ENCODE data around the gene FAM170B. TPM values are rescaled to one million over a fixed set of nuclear protein-coding genes. Genes with fewer than 3 reads are reported as not detected.

The FAM170B gene
- total and polyA plus RNA-seq, 2 experiments from 2014 or later, result not detected

- no peaks in the 10 kb centered on the region for H3K27me3 ChIP-seq (ENCODE audit: insufficient read depth)
- no peaks in the 10 kb centered on the region for H3K79me2 ChIP-seq (replicated peaks; ENCODE audit: insufficient read depth)
- ATAC-seq (no peak), DNase-seq (ENCODE audit: low spot score) (no peak)
- H3K4me1 Mint-ChIP-seq, result peaks cover 6% of the 10 kb centered on the region
- no peak overlapping the region for H3K4me3 Mint-ChIP-seq
- H3K36me3 Mint-ChIP-seq (ENCODE audit: low read depth), result peaks cover 2% of the 10 kb centered on the region; the same call in 2 of the 3 replicates
- H3K27ac Mint-ChIP-seq, result no peak overlapping the region
- TF ChIP-seq CREB1 (CRISPR knock-in tag; IDR thresholded peaks at IDR 0.05; ENCODE audit: low read depth) (no peak), ETS1 (IDR thresholded peaks at IDR 0.05) (no peak), REST (IDR thresholded peaks at IDR 0.05; ENCODE audit: unreplicated experiment) (no peak), EZH2 (IDR thresholded peaks at IDR 0.05; ENCODE audit: low read depth, unreplicated experiment) (no peak), STAT1 (IDR thresholded peaks at IDR 0.05; ENCODE audit: unreplicated experiment) (no peak), NANOG (IDR thresholded peaks at IDR 0.05; ENCODE audit: borderline replicate concordance) (no peak), EZH2phosphoT487 (IDR thresholded peaks at IDR 0.05; ENCODE audit: unreplicated experiment) (no peak)
- H3K36me3 ChIP-seq (ENCODE audit: insufficient read depth), result no peaks in the 10 kb centered on the region
- no peak overlapping the region for H3K4me3 ChIP-seq
- no peak overlapping the region for H2AFZ ChIP-seq
- H3K9me2 ChIP-seq (ENCODE audit: insufficient read depth), result peaks cover 6% of the 10 kb centered on the region; the same call in 1 of the 2 replicates
- peaks cover 2% of the 10 kb centered on the region for H3K27me3 Mint-ChIP-seq (ENCODE audit: insufficient read depth, low read depth, poor library complexity)
- H3K4me2 ChIP-seq, result no peak overlapping the region
- no peaks in the 10 kb centered on the region for H3K4me1 ChIP-seq (ENCODE audit: insufficient read depth)
- no peaks in the 10 kb centered on the region for H3F3A ChIP-seq (replicated peaks; ENCODE audit: low read depth)
- H3K27ac ChIP-seq (ENCODE audit: low read depth), result no peak overlapping the region
- no peaks in the 10 kb centered on the region for H4K20me1 ChIP-seq (replicated peaks; ENCODE audit: insufficient read depth)
- H3K9me3 Mint-ChIP-seq, result peaks cover 2% of the 10 kb centered on the region; the same call in 1 of the 3 replicates
Observed at GRCh38 chr10:49135575-49136313, 1.9 kb upstream of the FAM170B start.

GRCh38 chr10:49134327-49134726, 506 bp upstream of the FAM170B start:
- H3K4me3 Mint-ChIP-seq, result no peak overlapping the region
- no peak for TF ChIP-seq EZH2 (IDR thresholded peaks at IDR 0.05; ENCODE audit: low read depth, unreplicated experiment)
- no peak for TF ChIP-seq CTCF (conservative IDR thresholded peaks at IDR 0.05; ENCODE audit: low read depth in 2 of 2)
- TF ChIP-seq ZNF114 (CRISPR knock-in tag; IDR thresholded peaks at IDR 0.05), result no peak
- TF ChIP-seq POLR2AphosphoS5 (IDR thresholded peaks at IDR 0.05; ENCODE audit: low read depth), result no peak
- TF ChIP-seq ETS1 (IDR thresholded peaks at IDR 0.05), result no peak
- TF ChIP-seq JUNB (IDR thresholded peaks at IDR 0.05; ENCODE audit: unreplicated experiment), result no peak
- TF ChIP-seq CREB1 (CRISPR knock-in tag; IDR thresholded peaks at IDR 0.05; ENCODE audit: low read depth), result no peak
- no peak for TF ChIP-seq STAT1 (IDR thresholded peaks at IDR 0.05; ENCODE audit: unreplicated experiment)
- TF ChIP-seq REST (IDR thresholded peaks at IDR 0.05; ENCODE audit: unreplicated experiment), result no peak

More at GRCh38 chr10:49134327-49134726, 506 bp upstream of the FAM170B start:
- no peaks in the 10 kb centered on the region for H4K20me1 ChIP-seq (replicated peaks; ENCODE audit: insufficient read depth)
- no peaks in the 10 kb centered on the region for H3K27me3 ChIP-seq (ENCODE audit: insufficient read depth)
- Mint-ChIP-seq H3K9me3 (peaks cover 2% of the 10 kb centered on the region; the same call in 1 of the 3 replicates), H3K27ac (no peak overlapping the region; the same call in 1 of the 2 replicates), H3K27me3 (ENCODE audit: insufficient read depth, low read depth, poor library complexity) (peaks cover 4% of the 10 kb centered on the region), H3K36me3 (ENCODE audit: low read depth) (peaks cover 2% of the 10 kb centered on the region; the same call in 1 of the 3 replicates), H3K4me1 (peaks cover 2% of the 10 kb centered on the region)
- H3K4me2 ChIP-seq, result no peak overlapping the region
- no peaks in the 10 kb centered on the region for H3K36me3 ChIP-seq (ENCODE audit: insufficient read depth)
- no peak overlapping the region for H2AFZ ChIP-seq
- no peak overlapping the region for H3K4me3 ChIP-seq
- H3F3A ChIP-seq (replicated peaks; ENCODE audit: low read depth), result no peaks in the 10 kb centered on the region
- no peak overlapping the region for H3K27ac ChIP-seq (ENCODE audit: low read depth)
- no peaks in the 10 kb centered on the region for H3K4me1 ChIP-seq (ENCODE audit: insufficient read depth)
- ATAC-seq, result no peak
- no peaks in the 10 kb centered on the region for H3K79me2 ChIP-seq (replicated peaks; ENCODE audit: insufficient read depth)
- no peak for DNase-seq (ENCODE audit: low spot score)
- H3K9me2 ChIP-seq (ENCODE audit: insufficient read depth), result 0 out of 2 replicates have a peak, but pooled peaks cover 6% of the 10 kb centered on the region
